GM12864 (cell line): ENCODE data around the gene DZIP3.
"Not testable (repeated sequence)": the region's sequence is repeated elsewhere in the genome, so short reads cannot be mapped to it uniquely, and the experiment has no call there.

Experiments
- DNase-seq: peaks from one replicate; pipeline ENCODE4 v3.0.0-alpha.2; 2011; ENCODE audit warnings: low read depth
- H3K4me3 ChIP-seq: 2 replicates; pipeline ENCODE4 v1.5.1; 2011; ENCODE audit warnings: mild to moderate bottlenecking, low read depth, low read length, control low read depth
- CTCF ChIP-seq: IDR thresholded peaks from 2 replicates; pipeline ENCODE4 v1.5.1; 2011; ENCODE audit warnings: low read depth, mild to moderate bottlenecking, moderate library complexity, low read length, control low read depth, inconsistent platforms; ENCODE audit errors: missing control alignments

Gene DZIP3

GRCh38 chr3:108672701-108673100 is 83.2 kb downstream of the DZIP3 start:
- TF ChIP-seq CTCF: no peak
- DNase-seq: no peak

GRCh38 chr3:108673988-108674661 is 84.6 kb downstream of the DZIP3 start:
- TF ChIP-seq CTCF: no peak
- no peak overlapping the region for H3K4me3 ChIP-seq
- no peak for DNase-seq

More at GRCh38 chr3:108672701-108673100, 83.2 kb downstream of the DZIP3 start:
- no peak overlapping the region for H3K4me3 ChIP-seq

- TF ChIP-seq CTCF: no peak
- no peak overlapping the region for H3K4me3 ChIP-seq
- DNase-seq: no peak
These were observed 88.3 kb downstream of the DZIP3 start for GRCh38 chr3:108677811-108678210.

GRCh38 chr3:108692286-108692685 is 102.8 kb downstream of the DZIP3 start:
- DNase-seq, H3K4me3 ChIP-seq: not testable (repeated sequence)

GRCh38 chr3:108698461-108698860 is 108.9 kb downstream of the DZIP3 start:
- no peak overlapping the region for H3K4me3 ChIP-seq
- TF ChIP-seq CTCF: no peak
- DNase-seq: no peak

GRCh38 chr3:108705045-108705444 is 115.5 kb downstream of the DZIP3 start:
- H3K4me3 ChIP-seq: no peak overlapping the region
- DNase-seq: no peak
- TF ChIP-seq CTCF: no peak

- H3K4me3 ChIP-seq: no peak overlapping the region
- no peak for DNase-seq
- TF ChIP-seq CTCF: no peak
These were observed 123.5 kb downstream of the DZIP3 start for GRCh38 chr3:108713009-108713516.
